Lower leg skin (tissue), 4 donors: ENCODE measurements around the gene CA9. TPM values are rescaled to one million over a fixed set of nuclear protein-coding genes. Genes with fewer than 3 reads are reported as not detected.

Experiments used
- DNase-seq, 2 donors: peaks; one replicate each; pipeline ENCODE4 v3.0.0-alpha.2; 2019; ENCODE audit warnings: low spot score in 2 of 2
- H3K4me3 ChIP-seq: fragments of 200-600 bp; sonication (generic); 2 replicates; pipeline ENCODE4 v1.5.1; 2017; ENCODE audit warnings: mild to moderate bottlenecking, low read depth; ENCODE audit not compliant: poor library complexity, severe bottlenecking
- CTCF ChIP-seq, 3 donors: fragments of 450-650 bp; IDR thresholded peaks; one replicate each; pipeline ENCODE4 v1.5.1; 2016; ENCODE audit warnings: antibody characterized with exemption in 3 of 3, mild to moderate bottlenecking in 3 of 3, moderate library complexity in 2 of 3
- POLR2A ChIP-seq, 2 donors: fragments of 450-650 bp; IDR thresholded peaks; one replicate each; pipeline ENCODE4 v1.6.1; 2016 to 2017; ENCODE audit warnings: antibody characterized with exemption in 2 of 2, mild to moderate bottlenecking in 1 of 2, moderate library complexity in 1 of 2
- WGBS, 2 donors: methylation state at CpG; one replicate each; pipeline ENCODE4 v1.1.5; 2018; 5-methylcytosine and 5-hydroxymethylcytosine counted together
- intact Hi-C: fragments of 100-400 bp; cut with DNase I; formaldehyde crosslinking; loops from one replicate; pipeline ENCODE4 v1.15.0; 2023; ENCODE audit warnings: low total_unique reads
- total RNA-seq, 4 donors: library from RNA; depleted of rRNA; stranded (reverse); fragments of >200 nt; gene quantifications; one replicate each; pipeline ENCODE4 v1.1.0, GENCODE V29; 2016

Gene CA9
- total RNA-seq, 4 donors from 2014 or later: 0.25 to 22.2 (median 4.2) TPM

- intact Hi-C loops: no loop called here
- 1 to 7% methylated on average over 11 of the region's 11 CpGs for WGBS, 2 donors
- DNase-seq: no peak
- H3K4me3 ChIP-seq: peak overlapping the region; percentile 11
- no peak for TF ChIP-seq POLR2A (IDR thresholded peaks at IDR 0.05)
Measured at GRCh38 chr9:35646153-35646532, 27.6 kb upstream of the CA9 start.

GRCh38 chr9:35646533-35647265 lies 27.0 kb upstream of the CA9 start:
- H3K4me3 ChIP-seq: peak overlapping the region; percentile 11
- intact Hi-C loops: loop anchor here (1.0 kb wide), 1 partner anchor 34 kb away; no protein-coding TSS in a partner anchor
- DNase-seq: peak; percentile 94 to 99
- 0% methylated on average over 35 to 55 of the region's 58 CpGs for whole genome bisulfite sequencing, 2 donors
- TF ChIP-seq CTCF (IDR thresholded peaks at IDR 0.05): peak in 1 of 3 donors; percentile 93
- TF ChIP-seq POLR2A (IDR thresholded peaks at IDR 0.05): peak in 1 of 2 donors; percentile 69

GRCh38 chr9:35649431-35650340 lies 24.0 kb upstream of the CA9 start:
- intact Hi-C loops: no loop called here
- DNase-seq: peak in 1 of 2 donors; percentile 84
- H3K4me3 ChIP-seq: no peak overlapping the region

GRCh38 chr9:35650341-35651158 lies 23.2 kb upstream of the CA9 start, which contains the start of gene SIT1:
TSS of gene SIT1 (minus strand) at chr9:35650931. CDS start at chr9:35650853, 78 bp downstream.
- intact Hi-C loops: no loop called here
- peak in 1 of 2 donors; percentile 82 for DNase-seq
- H3K4me3 ChIP-seq: no peak within 1 kb of the TSS
- 68 to 73% methylated on average over 19 to 22 of the region's 22 CpGs for WGBS, 2 donors
- TF ChIP-seq CTCF (IDR thresholded peaks at IDR 0.05): no peak
- no peak for TF ChIP-seq POLR2A (IDR thresholded peaks at IDR 0.05)

More at GRCh38 chr9:35649431-35650340, 24.0 kb upstream of the CA9 start:
- WGBS, 2 donors: 45 to 60% methylated on average over 11 to 26 of the region's 26 CpGs
- TF ChIP-seq CTCF (IDR thresholded peaks at IDR 0.05) (no peak), POLR2A (IDR thresholded peaks at IDR 0.05) (no peak)

GRCh38 chr9:35651956-35652828 lies 21.5 kb upstream of the CA9 start:
- TF ChIP-seq CTCF (IDR thresholded peaks at IDR 0.05): no peak
- TF ChIP-seq POLR2A (IDR thresholded peaks at IDR 0.05): no peak
- DNase-seq: no peak
- H3K4me3 ChIP-seq: no peak overlapping the region
- intact Hi-C loops: no loop called here
- 75 to 76% methylated on average over 7 of the region's 7 CpGs for WGBS, 2 donors
